ENCODE results near the gene ATXN7.
A peak's percentile ranks its signal among the peaks of the same experiment; 100 is the strongest.

ATXN7 gene

DNA sequence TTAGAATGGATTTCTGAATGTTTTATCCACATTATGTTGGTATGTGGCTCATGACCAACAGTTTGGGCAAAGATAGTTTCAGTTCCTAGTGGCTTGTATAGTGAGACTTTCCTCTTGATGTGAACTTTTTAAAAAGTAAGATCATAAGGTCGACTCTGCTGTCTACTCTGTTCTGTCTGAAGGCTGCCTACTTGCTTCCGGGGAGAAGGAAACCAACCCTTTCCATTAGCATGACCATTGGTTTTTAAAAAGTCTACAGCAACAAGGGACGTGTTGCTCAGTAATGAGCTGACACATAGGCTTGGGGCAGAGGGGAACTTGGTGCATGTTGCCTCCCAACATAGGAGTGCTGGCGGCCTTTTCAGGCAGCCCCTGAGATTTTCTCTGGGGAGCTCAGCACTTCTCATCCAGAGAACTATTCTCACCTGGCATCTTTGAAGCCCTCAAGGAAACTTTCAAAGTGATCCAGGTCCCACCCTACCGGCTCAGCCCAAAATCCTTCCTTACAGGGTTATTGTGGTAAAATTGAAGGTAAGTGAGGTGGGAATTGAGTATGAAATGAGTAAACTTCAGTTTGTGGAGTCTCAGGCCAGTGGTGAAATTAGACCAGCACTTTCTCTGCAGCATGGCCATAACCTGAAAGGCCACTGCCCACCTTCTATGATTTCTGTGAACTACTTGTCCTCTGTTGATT is 129.0 kb downstream of the ATXN7 start:
- no peak for DNase-seq

DNA sequence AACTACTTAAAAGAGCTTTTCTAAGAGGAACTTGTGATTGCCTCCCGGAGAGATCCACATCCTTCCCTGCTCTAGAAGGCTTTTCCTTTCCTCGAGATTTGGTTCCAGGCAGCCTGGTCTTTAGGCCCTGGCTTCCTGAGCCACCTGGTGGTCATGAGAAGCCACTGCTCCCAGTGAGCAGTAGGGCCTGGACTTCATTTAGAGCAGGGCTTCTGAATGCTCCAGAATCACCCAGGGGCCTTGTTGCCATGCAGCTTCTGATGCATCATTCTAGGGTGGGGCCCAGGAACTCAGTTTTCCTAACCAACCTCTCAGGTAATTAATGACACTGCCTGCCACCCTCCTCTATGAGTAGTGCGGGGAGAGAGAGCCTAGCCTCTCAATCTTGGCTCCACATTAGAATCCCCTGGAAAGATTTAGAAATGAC is 130.0 kb downstream of the ATXN7 start:
- peak; percentile 48 for DNase-seq

DNA sequence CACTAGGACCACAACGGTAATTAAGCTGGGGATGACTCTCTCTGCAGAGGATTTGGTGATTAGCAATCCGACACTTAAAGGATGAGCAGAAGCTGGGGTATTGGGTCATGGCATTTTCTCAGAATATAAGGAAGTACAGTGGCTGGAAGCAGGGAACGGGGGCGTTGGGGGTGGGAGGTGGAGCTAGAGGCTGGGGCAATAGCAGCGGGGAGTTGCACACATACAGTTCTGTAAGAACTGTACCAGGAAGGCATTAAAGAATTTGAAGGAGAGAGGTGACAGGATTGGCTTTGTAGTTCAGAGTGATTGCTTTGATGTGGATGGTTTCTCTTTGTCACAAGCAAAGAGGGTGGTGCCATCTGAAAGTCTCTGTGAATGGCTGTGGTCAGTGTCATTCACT is 131.4 kb downstream of the ATXN7 start:
- no peak for DNase-seq

DNA sequence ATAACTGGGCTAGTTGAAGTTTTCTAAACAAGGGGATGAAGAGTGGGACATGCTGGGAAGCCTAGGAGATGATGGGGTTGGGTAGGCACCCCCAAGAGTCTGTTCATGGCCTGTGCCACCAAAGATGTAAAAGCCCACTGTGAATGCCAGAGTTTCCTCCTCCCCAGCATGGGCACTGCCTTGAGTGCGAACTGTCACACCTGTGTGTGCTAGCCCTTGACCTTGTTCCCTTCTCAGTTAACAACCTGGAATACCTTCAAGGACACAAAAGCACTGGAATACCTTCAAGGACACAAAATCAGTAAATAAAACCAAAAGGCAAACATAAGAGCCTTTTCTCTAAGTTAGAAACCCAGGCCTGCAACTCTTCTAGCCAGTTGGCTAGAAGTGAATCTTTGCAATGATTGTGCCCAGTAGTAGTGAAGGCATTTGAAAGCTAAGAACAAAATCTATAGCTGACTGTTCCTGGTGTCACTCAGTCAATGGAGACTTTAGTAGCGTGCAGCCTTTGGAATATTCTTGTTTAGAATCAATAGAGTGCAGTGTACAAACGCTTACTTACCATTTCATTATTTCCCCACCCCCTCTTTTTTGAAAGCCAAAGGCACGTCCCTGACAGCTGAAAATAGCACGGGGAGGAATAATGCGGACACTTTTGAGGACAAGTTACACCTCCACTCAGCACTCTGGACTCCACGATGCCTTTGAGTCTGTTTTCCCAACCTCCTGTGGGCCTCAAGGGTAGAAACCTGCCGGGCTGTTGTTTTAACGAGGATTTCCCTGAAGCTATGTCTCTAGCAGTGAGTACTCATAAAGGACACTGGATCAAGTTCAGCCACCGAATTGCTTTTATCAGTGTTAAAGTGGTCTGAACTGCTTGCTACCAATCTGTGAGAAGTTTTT is 135.4 kb downstream of the ATXN7 start:
- DNase-seq = no peak

DNA sequence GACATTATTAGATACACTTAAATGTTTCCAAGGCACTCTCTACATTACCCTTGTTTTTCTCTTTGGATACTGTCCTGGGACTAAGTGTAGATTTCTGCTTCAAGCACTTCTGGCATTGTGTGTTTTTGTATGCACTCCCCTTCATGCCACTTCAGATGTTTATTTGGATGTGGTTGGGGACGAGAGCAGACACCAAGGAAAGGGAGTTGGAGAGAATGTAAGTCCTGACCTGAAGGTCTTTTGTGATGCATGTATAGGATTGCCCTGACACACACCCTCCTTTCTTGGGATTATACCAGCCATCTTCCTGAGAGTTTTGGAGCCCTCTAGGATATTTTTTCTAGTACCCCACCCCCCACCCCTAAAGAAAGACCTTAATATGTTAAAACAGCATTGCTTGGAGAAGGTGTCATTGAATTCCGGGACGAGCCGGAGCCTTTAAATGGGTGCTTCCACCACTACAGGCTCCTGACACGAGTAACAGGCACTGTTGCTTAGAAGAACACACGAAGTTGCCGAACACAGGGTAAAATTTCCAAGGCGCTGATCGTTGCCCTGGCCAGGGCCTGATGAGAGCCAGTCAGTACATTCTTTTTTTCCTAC is 136.9 kb downstream of the ATXN7 start:
- no peak for DNase-seq

DNA sequence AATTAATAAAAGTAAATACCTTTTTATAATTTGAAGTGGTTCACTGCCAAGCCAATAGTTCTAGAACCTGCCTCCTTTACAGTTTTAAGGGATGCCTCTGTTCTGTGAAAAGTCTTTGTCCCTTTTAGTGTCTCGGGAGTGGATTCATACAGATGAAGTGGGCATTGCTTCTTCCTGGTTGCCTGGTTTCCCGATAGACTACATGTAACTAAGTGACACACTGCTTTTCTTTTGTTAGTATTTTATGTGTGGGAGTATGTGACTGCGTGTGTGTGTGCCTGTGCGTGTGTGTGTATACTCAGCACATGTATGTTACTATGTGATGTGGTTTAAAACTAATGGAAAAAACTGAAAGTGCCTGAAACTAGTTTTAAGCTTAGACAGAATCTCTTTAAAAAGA is 138.6 kb downstream of the ATXN7 start:
- no peak for DNase-seq

DNA sequence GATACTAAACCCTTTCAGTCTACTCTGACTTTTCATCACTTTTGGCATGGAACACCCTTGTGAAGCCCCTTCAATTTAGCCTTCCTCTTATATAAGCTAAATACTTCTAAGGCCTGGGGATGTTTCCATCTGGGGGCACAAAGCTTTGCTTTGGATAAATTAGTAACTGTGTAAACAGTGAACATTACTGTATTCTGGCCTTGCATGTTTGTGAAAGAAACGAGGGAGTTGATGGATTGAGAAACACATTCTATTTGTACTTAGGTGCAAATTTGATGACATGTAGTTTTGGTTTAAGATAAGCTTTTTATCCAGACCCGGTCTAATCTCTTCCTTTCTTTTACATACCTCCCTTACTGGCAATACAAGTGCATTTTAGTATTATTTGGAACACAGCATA is 139.9 kb downstream of the ATXN7 start:
- DNase-seq = no peak

DNA sequence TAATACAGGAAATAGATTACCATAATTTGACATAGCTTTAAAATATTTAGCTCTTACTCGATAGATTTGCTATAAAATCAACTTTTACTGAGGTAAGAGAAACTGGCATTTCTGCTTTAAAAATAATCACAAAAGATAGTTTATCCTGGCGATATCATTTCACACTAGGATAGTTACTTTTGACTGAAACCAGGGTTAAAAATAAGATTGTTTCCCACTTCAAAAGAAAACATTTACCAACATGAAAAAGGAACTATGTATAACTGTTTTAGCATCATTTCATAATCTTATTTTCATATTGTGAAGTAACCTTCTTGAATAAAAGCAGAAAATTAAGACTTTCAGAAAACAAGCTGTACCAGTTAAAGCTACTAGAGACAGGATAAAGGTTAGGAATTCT is 144.3 kb downstream of the ATXN7 start:
- DNase-seq = no peak

DNA sequence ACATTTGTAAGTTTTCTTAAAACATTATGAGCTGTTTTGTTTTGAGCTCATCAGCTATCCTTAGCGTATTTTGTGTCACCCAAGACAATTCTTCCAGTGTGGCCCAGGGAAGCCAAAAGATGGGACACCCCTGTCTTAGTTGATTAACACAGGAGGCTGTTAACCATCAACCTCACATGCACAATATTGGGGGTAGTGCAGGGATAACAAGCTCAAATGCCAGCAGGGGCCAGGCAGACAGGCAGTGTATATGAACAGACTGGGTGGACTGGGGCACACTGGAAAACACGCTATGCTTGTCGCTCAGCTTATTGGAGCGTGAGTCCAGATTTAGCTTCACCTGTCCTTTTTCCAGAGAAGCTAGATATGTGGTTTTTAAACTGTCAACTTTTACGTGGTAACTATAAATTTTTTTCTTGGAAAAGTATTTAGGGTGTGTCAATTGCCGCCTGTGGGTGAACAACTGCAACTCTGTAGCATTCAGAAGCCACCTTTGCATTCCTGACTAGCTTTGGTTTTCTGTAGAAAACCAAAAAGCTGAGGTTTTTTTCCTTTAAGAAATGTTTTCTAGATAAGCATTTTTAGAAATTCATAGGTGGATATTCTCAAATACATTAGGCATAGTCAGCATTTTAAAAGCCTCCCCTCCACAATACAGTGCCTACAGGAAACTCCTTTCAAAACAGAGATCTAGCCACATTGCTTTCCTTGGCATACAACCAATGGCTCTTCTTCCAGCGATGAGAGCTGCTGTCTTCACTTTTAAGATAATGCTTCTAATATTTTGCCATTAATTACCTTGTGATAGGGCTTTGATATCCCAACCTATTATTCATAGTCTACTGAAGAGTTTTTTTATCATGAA is 145.1 kb downstream of the ATXN7 start:
- DNase-seq = no peak

DNA sequence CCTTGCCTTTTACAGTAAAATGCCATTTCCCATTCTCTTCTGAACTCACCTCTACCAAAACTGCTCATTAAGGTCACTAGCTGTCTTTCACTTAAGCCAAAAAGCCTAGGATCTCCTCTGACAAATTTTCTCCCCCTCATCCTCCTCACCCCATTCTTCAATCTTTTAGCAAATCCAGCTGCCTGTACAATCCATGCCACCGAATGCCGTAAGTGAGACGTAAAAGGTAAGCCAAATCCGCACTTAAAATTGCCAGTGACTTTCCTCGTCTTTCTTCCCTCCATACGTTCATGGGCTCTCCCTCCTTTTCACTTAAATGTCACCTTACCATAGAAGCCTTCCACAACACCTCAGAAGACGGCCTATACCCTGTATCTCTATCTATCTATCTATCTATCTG is 145.9 kb downstream of the ATXN7 start:
- no peak for DNase-seq

DNA sequence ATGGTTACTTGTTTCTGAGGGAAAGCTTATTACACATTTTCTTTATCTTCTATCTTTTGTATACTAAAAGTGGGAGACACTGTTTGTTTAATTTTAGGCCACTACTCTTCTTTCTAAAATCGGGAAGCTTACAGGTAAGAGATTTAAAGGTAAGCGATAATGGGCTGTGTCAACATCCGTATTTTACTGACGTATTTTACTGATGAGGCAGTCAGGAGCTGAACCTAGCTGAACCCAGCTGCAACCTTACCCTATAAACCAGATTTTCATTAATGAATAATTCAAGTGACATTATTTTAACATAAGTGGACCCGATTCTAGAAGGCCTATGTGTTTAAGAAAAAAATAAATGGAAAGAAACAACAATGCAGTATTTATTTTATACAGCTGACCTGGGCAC is 146.5 kb downstream of the ATXN7 start:
- no peak for DNase-seq

DNA sequence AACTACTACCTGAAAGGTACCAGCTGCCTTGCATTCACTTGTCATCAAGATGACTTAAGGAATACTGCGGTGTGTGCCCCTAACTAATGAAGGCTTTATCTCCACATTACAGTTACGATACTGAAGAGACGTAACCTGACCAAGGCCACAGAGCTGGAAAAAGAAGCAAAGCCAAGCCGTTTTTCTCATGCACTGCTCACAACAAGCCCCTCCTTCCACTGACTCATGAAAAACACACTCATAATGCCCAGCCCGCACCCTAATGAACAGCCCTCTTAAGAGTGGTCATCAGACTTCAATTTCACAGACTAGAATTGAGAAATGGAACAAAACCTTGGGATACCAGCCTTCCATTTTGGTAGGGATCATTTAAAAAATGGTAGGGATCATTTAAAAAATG is 148.0 kb downstream of the ATXN7 start:
- peak; percentile 9 for DNase-seq

DNA sequence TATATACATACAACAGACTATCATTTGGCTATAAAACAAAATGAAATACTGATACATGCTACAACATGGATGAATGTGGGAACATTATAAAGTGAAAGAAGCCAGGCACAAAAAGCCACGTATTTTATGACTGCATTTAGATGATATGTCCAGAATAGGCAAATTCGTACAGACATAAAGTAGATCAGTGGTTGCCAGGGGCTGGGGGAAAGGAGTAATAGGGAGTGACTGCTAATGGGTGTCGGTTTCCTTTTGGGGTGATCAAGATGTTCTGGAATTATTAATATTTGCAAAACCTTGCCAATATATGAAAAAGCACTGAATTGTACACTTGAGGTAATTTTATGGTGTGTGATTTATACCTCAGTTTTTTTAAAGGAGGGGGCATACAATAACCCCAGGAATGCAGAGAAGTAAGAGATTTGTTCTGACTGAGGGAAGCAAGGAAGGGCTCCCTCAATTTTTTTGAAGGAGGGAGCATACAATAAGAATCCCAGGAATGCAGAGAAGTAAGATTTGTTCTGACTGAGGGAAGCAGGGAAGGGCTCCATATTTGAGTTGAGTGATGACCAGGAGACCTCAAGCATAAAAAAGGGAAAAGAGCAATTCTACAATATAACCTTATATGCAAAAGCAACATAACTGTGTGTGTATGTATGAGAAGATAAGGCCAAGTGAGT is 153.4 kb downstream of the ATXN7 start:
- DNase-seq = no peak

DNA sequence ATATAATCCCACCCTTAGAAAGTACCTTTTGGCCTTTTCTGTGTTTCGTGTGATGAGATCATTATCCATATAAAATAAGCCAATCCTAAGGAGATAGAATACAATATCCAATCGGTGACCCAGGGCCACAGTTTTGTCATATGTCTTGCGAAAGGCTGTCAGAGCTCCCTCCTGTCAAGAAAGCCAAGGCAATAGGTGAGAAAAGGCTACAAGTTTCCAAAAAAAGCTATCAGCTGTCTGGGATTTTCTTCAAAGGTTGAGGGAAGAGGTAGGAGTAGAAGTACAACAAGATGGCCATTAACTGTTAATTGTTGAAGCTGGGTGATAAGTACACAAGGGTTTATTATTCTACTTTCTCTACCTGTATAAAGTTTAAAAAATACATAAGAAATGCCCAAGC is 155.6 kb downstream of the ATXN7 start:
- no peak for DNase-seq

DNA sequence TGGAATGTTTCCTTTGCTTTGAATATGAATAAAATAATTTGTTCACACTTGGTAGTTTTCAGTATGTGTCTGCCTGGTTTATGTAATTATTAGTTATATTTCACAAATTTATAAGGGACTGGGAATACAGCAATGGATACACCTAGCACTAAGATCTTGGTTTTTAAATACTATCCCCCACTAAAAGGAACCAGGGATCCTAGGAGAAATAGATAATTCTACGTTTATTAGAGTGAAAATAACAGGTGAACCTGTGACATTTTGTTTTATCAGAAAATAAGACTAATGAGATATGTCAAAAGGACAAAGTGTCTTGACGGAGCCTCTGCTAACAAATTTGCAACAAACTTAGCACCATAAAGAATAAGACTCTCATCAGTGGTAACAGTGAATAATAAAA is 156.2 kb downstream of the ATXN7 start:
- no peak for DNase-seq

DNA sequence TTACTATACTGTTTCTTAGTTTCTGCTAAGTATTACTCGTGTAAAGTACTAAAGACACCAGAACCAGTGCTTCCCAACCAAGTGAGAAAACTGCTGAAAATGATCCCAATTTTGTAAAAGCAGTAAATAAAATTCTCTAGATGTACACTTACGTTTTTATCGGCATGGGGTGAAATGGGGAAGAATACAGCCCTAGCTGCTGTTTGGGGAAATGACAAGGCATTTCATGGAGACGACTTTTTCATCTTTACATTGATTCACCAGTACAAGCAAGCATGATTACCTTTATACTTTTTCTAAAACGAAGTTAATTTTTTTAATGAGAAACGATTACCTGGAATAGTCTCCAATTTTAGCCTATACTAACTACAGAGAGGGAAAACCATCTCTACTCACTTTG is 158.3 kb downstream of the ATXN7 start:
- no peak for DNase-seq

DNA sequence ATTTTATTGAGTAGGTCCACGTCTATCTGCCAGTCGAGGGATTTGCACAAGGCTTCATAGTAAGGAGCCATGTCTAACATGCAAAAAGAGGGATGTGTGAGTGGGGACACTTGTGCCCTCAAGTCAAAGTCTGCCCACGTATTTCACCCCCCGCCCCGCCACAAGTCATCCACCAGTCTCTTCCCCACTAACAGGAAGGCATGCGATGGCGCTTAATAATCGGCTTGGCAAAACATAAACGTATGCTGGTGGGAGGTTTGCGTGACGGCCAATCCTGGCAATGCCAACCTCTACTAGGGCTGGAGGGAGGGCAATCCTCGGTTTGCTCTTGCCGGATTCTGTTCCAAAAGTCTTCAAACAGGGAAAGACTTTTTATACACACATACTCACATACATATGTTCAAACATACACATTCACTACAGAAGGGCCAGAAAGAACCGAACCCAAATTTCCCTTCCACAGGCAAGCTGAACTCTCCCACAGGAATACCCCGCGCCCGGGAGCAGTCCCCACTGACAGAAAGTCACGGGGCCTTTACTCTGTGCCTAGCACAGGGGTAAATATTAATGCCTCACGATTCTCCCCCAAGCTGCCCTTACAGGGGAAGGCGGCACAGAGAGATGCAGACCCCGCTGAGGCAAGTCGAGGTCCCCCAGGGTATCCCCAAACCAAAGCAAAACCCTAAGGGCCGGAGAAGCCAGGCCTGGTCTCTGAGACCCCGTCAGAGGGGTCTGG is 159.0 kb downstream of the ATXN7 start:
- peak; percentile 37 for DNase-seq

DNA sequence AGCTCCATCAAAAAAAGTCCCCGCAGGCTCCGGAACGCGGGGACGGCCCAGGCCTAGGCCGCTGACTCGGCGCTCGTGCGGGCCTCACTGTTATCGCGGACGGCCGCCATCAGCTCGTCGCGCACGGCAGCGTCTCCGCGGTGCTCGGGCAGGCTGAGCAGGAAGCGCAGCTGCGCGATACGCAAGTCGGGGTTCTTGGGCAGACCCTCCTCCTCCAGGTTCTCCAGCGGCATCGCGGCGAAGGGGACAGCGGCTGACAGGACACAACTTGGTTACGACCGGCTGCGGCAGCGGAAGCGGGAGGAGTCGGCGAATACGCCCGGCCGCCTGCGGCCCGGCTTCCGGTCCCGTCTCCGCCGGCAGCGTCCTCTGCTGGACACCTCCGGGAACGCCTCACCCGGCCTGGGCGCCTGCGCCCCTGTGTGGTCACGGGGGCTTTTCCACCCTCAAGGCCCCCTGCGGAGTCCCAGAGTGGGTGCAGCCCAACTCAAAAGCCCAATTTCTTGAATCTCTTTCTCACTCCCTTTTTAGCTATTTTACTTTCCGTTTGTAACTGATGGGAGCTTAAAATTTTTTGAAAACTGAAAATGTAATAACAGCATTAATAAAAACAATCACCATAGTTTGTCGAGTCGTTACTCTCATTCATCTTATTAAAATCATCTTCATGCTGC is 159.7 kb downstream of the ATXN7 start, which contains the start of gene PSMD6:
Gene PSMD6 (minus strand): TSS at position 308 of the 674 bp plus-strand sequence. CDS start 75 bp downstream, at position 233.
- DNase-seq = peak; percentile 92

DNA sequence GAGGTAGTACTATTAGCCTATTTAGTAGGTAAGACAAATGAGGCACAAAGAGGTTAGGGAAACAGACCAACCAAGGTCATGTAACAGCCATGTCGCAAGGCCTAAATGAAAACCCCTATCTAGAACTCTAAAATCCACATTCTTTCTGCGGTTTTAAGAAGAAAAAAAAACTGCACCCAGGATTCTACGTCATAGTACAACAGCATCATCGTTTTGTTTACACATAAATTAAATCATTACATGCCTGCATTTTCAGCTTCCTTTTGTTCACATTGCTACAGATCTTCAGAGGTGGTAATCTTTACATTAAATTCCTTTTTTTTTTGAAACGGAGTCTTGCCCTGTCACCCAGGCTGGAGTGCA is 160.2 kb downstream of the ATXN7 start:
- no peak for DNase-seq

DNA sequence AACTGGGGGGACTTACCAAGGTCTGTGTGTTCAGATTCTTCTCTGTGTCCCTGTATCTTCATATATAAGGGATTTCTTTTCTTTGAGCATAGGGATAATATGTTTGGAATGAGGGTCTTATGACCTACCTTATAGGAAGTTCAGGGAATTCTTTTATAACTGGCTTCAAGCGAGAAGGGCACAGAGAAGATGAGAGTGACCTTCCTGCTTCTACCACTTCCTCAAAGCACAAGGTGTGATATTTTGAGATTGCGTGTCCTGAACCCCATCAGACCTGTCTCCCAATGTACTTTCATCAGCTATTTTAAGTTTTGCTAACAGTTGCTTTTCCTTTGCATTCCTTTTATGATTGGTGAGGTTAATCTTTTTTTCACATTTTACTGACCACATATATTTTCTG is 162.7 kb downstream of the ATXN7 start:
- no peak for DNase-seq

DNA sequence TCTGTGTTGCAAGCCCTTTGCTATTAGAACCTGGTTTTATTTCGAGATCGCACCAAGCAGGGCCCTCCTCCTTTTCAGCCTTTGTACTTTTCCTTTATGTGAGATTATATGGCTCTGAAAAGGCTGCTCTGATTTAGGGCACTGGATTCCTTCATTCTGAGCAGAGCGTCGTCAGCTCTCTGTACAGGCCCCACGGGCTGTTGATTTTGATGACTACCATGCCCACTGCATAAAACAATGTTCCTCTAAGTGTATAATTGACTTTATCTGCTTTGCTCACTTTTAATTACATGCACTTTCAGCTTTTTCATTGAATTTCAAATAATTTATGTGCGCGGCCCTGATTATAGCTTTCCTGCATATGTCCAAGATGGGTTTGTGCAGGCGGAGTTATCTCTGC is 164.0 kb downstream of the ATXN7 start:
- no peak for DNase-seq

All from stimulated activated CD4-positive, alpha-beta T cell treated with anti-CD3 and anti-CD28 coated beads, Interleukin-15, amount 100 ng/mL, for 24 hours (primary cell).